Measurements from ENCODE around the gene TNFSF10. TPM values are rescaled to one million over a fixed set of nuclear protein-coding genes. Genes with fewer than 3 reads are reported as not detected.
A peak's percentile ranks its signal among the peaks of the same experiment; 100 is the strongest.

TNFSF10 gene
- total RNA-seq, 2 donors from 2014 or later: 57.2 to 118 TPM

- Histone ChIP-seq H3K36me3 (peaks cover 5% of the 10 kb centered on the region), H3K4me1 (peaks cover 31% of the 10 kb centered on the region), H3K4me3 (no peak overlapping the region), H3K9me3 (no peaks in the 10 kb centered on the region), H3K27me3 (no peaks in the 10 kb centered on the region), H3K27ac (peak overlapping the region; percentile 79), H3K9ac (ENCODE audit: low read depth in 2 of 2, low read length in 2 of 2) (peak overlapping the region in 1 of 2 donors; percentile 46)
- intact Hi-C loops (cut with DNase I): no loop called here
- no peak for DNase-seq
- TF ChIP-seq, protein P1, sequence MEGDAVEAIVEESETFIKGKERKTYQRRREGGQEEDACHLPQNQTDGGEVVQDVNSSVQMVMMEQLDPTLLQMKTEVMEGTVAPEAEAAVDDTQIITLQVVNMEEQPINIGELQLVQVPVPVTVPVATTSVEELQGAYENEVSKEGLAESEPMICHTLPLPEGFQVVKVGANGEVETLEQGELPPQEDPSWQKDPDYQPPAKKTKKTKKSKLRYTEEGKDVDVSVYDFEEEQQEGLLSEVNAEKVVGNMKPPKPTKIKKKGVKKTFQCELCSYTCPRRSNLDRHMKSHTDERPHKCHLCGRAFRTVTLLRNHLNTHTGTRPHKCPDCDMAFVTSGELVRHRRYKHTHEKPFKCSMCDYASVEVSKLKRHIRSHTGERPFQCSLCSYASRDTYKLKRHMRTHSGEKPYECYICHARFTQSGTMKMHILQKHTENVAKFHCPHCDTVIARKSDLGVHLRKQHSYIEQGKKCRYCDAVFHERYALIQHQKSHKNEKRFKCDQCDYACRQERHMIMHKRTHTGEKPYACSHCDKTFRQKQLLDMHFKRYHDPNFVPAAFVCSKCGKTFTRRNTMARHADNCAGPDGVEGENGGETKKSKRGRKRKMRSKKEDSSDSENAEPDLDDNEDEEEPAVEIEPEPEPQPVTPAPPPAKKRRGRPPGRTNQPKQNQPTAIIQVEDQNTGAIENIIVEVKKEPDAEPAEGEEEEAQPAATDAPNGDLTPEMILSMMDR (IDR thresholded peaks at IDR 0.05): no peak
These were observed 7.9 kb downstream of the TNFSF10 start for GRCh38 chr3:172515130-172515918.

GRCh38 chr3:172514678-172515077 lies 8.6 kb downstream of the TNFSF10 start:
- H3K27me3 ChIP-seq: no peaks in the 10 kb centered on the region
- TF ChIP-seq, protein P1 (IDR thresholded peaks at IDR 0.05): no peak
- H3K27ac ChIP-seq: peak overlapping the region; percentile 79
- no peak overlapping the region for H3K4me3 ChIP-seq
- H3K9ac ChIP-seq (ENCODE audit: low read depth in 2 of 2, low read length in 2 of 2): no peak overlapping the region
- DNase-seq: no peak
- intact Hi-C loops (cut with DNase I): no loop called here
- peaks cover 10% of the 10 kb centered on the region for H3K36me3 ChIP-seq
- no peaks in the 10 kb centered on the region for H3K9me3 ChIP-seq
- H3K4me1 ChIP-seq: peaks cover 31% of the 10 kb centered on the region

DNA sequence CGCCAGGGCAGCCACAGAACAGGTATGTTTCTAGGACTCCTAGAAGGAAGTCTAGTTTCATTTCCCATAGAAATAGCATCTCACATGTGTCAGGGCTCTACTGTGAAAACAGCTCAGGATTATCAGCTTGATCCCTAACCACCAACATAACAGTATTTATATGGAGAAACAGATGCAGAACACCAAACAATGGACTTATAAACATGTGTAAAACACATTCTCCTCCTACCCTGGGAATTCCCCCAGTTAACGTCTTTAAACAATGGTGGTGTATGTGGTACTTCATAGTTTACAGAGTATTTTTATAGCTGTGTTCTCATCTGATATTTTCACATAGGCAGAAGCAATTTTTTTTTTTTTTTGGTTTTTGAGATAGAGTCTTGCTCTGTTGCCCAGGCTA lies 9.7 kb downstream of the TNFSF10 start:
- intact Hi-C loops (cut with DNase I): no loop called here

DNA sequence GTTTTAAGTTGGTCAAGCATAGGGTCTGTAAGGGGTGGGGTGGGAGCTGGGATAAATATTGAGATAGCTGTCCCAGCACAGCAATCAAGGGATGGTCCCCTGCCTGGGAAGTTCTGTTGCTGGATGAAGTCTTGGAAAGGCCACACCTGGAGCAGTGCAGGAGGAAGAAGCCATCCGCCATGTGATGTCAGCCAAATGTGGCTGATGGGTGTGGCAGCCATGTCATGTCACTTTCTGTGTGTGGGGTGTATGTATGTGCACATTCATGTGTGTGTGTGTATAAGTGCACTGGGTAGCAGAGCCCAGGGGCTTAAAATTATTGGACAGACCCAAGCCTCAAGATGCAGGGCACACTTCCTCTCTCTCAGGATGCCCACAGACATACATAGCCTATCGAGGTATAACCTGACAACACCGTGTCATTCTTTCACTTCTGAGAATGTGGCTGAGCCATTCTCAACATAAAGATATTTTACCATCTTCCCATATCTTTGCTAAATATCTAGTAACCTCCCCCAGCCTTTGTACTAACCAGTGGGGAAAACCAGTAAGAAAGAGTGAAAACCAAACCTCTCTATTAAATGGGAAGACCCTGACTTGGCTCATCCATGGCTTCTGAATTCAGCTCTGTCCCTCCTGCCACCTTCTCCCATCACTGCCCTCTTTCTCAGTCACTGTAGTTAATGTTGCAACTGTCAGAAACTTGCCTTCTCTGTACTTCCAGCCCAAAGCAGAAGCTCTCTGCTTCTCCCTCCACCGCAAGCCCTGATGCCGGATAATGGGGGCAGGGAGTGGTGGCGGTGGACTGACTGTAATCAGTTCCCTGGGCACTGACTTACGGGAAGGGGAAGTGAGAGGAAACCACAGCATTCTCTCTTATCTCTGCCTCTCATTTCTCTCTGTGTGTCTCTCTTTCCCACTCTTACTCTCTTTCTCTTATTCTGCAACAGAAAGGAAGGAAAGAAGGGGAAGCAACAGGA lies 11.2 kb downstream of the TNFSF10 start:
- Histone ChIP-seq H3K4me3 (no peak overlapping the region), H3K4me1 (peaks cover 19% of the 10 kb centered on the region), H3K9me3 (no peaks in the 10 kb centered on the region), H3K36me3 (peaks cover 25% of the 10 kb centered on the region), H3K27me3 (no peaks in the 10 kb centered on the region), H3K27ac (peak overlapping the region; percentile 79), H3K9ac (ENCODE audit: low read depth in 2 of 2, low read length in 2 of 2) (no peak overlapping the region)
- intact Hi-C loops (cut with DNase I): no loop called here
- TF ChIP-seq, protein P1 (IDR thresholded peaks at IDR 0.05): no peak
- peak; percentile 66 for DNase-seq

More for the DNA sequence above, 9.7 kb downstream of the TNFSF10 start:
- Histone ChIP-seq H3K27ac (peak overlapping the region; percentile 79), H3K9me3 (no peaks in the 10 kb centered on the region), H3K36me3 (peaks cover 13% of the 10 kb centered on the region), H3K27me3 (no peaks in the 10 kb centered on the region), H3K9ac (ENCODE audit: low read depth in 2 of 2, low read length in 2 of 2) (no peak overlapping the region), H3K4me3 (no peak overlapping the region), H3K4me1 (peaks cover 28% of the 10 kb centered on the region)
- TF ChIP-seq, protein P1 (IDR thresholded peaks at IDR 0.05): no peak
- DNase-seq: no peak

- intact Hi-C loops (cut with DNase I): loop anchor here (5.0 kb wide), 1 partner anchor 86 kb away; no protein-coding TSS in a partner anchor
- Histone ChIP-seq H3K9me3 (no peaks in the 10 kb centered on the region), H3K27me3 (no peaks in the 10 kb centered on the region), H3K4me1 (no peaks in the 10 kb centered on the region), H3K4me3 (no peak overlapping the region), H3K9ac (ENCODE audit: low read depth in 2 of 2, low read length in 2 of 2) (no peak overlapping the region), H3K36me3 (peaks cover 34% of the 10 kb centered on the region), H3K27ac (no peak overlapping the region)
- no peak for DNase-seq
- TF ChIP-seq, protein P1 (IDR thresholded peaks at IDR 0.05): no peak
These were observed 17.1 kb downstream of the TNFSF10 start for GRCh38 chr3:172506094-172506493.

Data from colonic mucosa (tissue), 4 donors.